HTR-8/SVneo (cell line): ENCODE data around the gene NHLH1.

Experiments
- DNase-seq: peaks from one replicate; pipeline ENCODE4 v3.0.0; 2011; ENCODE audit warnings: low spot score, mixed read lengths; ENCODE audit not compliant: insufficient read length
- FAIRE-seq: peaks from 2 replicates; lab custom pipeline; 2011; peaks lifted over from hg19 to GRCh38; lab: Jason Lieb, UNC

Gene NHLH1

GRCh38 chr1:160407839-160408801 is 41.2 kb downstream of the NHLH1 start:
- DNase-seq (peak; percentile 70), FAIRE-seq (no peak)

- no peak for DNase-seq
- no peak for FAIRE-seq
Measured at GRCh38 chr1:160408864-160409263, 42.0 kb downstream of the NHLH1 start.

- DNase-seq (no peak), FAIRE-seq (no peak)
Measured at GRCh38 chr1:160409486-160409885, 42.6 kb downstream of the NHLH1 start.

GRCh38 chr1:160410406-160411005 is 43.6 kb downstream of the NHLH1 start:
- DNase-seq = no peak
- FAIRE-seq = no peak

GRCh38 chr1:160411271-160412027 is 44.6 kb downstream of the NHLH1 start:
- DNase-seq = no peak
- FAIRE-seq = no peak

- DNase-seq (no peak), FAIRE-seq (no peak)
Measured at GRCh38 chr1:160412028-160412362, 45.1 kb downstream of the NHLH1 start.

- FAIRE-seq (no peak), DNase-seq (no peak)
Measured at GRCh38 chr1:160413716-160414115, 46.8 kb downstream of the NHLH1 start.

GRCh38 chr1:160414881-160415280 is 48.0 kb downstream of the NHLH1 start:
- no peak for DNase-seq

GRCh38 chr1:160415696-160416290 is 48.9 kb downstream of the NHLH1 start:
- FAIRE-seq = no peak
- no peak for DNase-seq

More at GRCh38 chr1:160414881-160415280, 48.0 kb downstream of the NHLH1 start:
- no peak for FAIRE-seq

GRCh38 chr1:160416369-160416768 is 49.5 kb downstream of the NHLH1 start:
- DNase-seq (peak; percentile 42), FAIRE-seq (no peak)

- no peak for FAIRE-seq
- no peak for DNase-seq
Measured at GRCh38 chr1:160418483-160418882, 51.6 kb downstream of the NHLH1 start.

- FAIRE-seq (no peak), DNase-seq (no peak)
Measured at GRCh38 chr1:160419150-160419837, 52.4 kb downstream of the NHLH1 start.

GRCh38 chr1:160419838-160420169 is 52.9 kb downstream of the NHLH1 start:
- DNase-seq (no peak), FAIRE-seq (no peak)

- FAIRE-seq = no peak
- no peak for DNase-seq
Measured at GRCh38 chr1:160420881-160421842, 54.3 kb downstream of the NHLH1 start.

GRCh38 chr1:160421881-160422280 is 55.0 kb downstream of the NHLH1 start:
- FAIRE-seq = no peak
- DNase-seq = no peak
